ENCODE data around the gene KCNK18. TPM values are rescaled to one million over a fixed set of nuclear protein-coding genes. Genes with fewer than 3 reads are reported as not detected.
A peak's percentile ranks its signal among the peaks of the same experiment; 100 is the strongest.

Gene KCNK18
- polyA plus RNA-seq, 2 of the 4 experiments (the other 2 are of a cell fraction) = not detected

GRCh38 chr10:117241541-117242462, 44.5 kb downstream of the KCNK18 start:
- ChIA-PET POLR2A (no interaction called here), CTCF (interaction anchor here (1.3 to 4.4 kb wide), 2 partner anchors 9 to 25 kb away, joined by 3 to 22 read pairs; no protein-coding TSS in a partner anchor)
- Histone ChIP-seq H3K27ac (peak overlapping the region in 1 of 2 experiments; percentile 40; a peak in 2 of 6 replicates), H3K4me3 (peak overlapping the region; percentile 47), H3K4me2 (peak overlapping the region; percentile 94), H3K9me3 (no peaks in the 10 kb centered on the region), H3K4me1 (0 out of 3 replicates have a peak, but pooled peaks cover 3% of the 10 kb centered on the region)
- 68% methylated on average over 21 of the region's 56 CpGs for WGBS (ENCODE audit: missing lambda C conversion rate)
- no peak for FAIRE-seq
- TF ChIP-seq ZNF302 (CRISPR knock-in tag; IDR thresholded peaks at IDR 0.05) = no peak
- TF ChIP-seq SMC3 (IDR thresholded peaks at IDR 0.05) = no peak
- no peak for TF ChIP-seq ZSCAN20 (CRISPR knock-in tag; IDR thresholded peaks at IDR 0.05)
- no peak for TF ChIP-seq NPAS2 (CRISPR knock-in tag; IDR thresholded peaks at IDR 0.05; ENCODE audit: borderline replicate concordance)
- no peak for TF ChIP-seq NFE2L2 (conservative IDR thresholded peaks at IDR 0.05; ENCODE audit: low read length)
- TF ChIP-seq EHMT2 (IDR thresholded peaks at IDR 0.05; ENCODE audit: low read depth) = no peak
- no peak for TF ChIP-seq TFCP2L1 (CRISPR knock-in tag; IDR thresholded peaks at IDR 0.05)
- DNase-seq (ENCODE audit: low read depth in 1 of 2, low spot score in 1 of 2) = no peak
- ATAC-seq = peak; percentile 45 to 66; a peak in 3 of 6 replicates

GRCh38 chr10:117242463-117242832, 45.2 kb downstream of the KCNK18 start:
- Histone ChIP-seq H3K4me3 (no peak overlapping the region), H3K4me1 (0 out of 3 replicates have a peak, but pooled peaks cover 6% of the 10 kb centered on the region), H3K27ac (no peak overlapping the region), H3K4me2 (no peak overlapping the region), H3K9me3 (no peaks in the 10 kb centered on the region)
- ChIA-PET POLR2A (no interaction called here), CTCF (interaction anchor here (1.3 to 4.4 kb wide), 2 partner anchors 8 to 26 kb away, joined by 3 to 22 read pairs; no protein-coding TSS in a partner anchor)
- ATAC-seq (no peak), DNase-seq (ENCODE audit: low read depth in 1 of 2, low spot score in 1 of 2) (no peak), FAIRE-seq (no peak)
- 89% methylated on average over 8 of the region's 8 CpGs for WGBS (ENCODE audit: missing lambda C conversion rate)
- TF ChIP-seq MAFK (IDR thresholded peaks at IDR 0.05; ENCODE audit: partially characterized antibody) (no peak), RCOR1 (IDR thresholded peaks at IDR 0.05; ENCODE audit: low read depth, low read length) (no peak), ESRRA (IDR thresholded peaks at IDR 0.05; ENCODE audit: borderline replicate concordance, low read length) (no peak), GATA3 (IDR thresholded peaks at IDR 0.05; ENCODE audit: borderline replicate concordance) (no peak), HOXB5 (CRISPR knock-in tag; IDR thresholded peaks at IDR 0.05) (no peak), TFCP2L1 (CRISPR knock-in tag; IDR thresholded peaks at IDR 0.05) (no peak), ZNF302 (CRISPR knock-in tag; IDR thresholded peaks at IDR 0.05) (no peak), REST (IDR thresholded peaks at IDR 0.05) (no peak), ATOH8 (CRISPR knock-in tag; IDR thresholded peaks at IDR 0.05; ENCODE audit: low read depth) (no peak), EHF (CRISPR knock-in tag; IDR thresholded peaks at IDR 0.05) (no peak), KDM5A (IDR thresholded peaks at IDR 0.05) (no peak), CBX2 (IDR thresholded peaks at IDR 0.05; ENCODE audit: borderline replicate concordance, low read depth) (no peak), TP53 (CRISPR knock-in tag; IDR thresholded peaks at IDR 0.05) (no peak), EP300 (IDR thresholded peaks at IDR 0.05) (no peak), RARB (CRISPR knock-in tag; IDR thresholded peaks at IDR 0.05) (no peak), FOXS1 (CRISPR knock-in tag; IDR thresholded peaks at IDR 0.05) (no peak), FOSL2 (IDR thresholded peaks at IDR 0.05) (no peak), FOSL2 (CRISPR knock-in tag; IDR thresholded peaks at IDR 0.05) (no peak), FOSB (CRISPR knock-in tag; IDR thresholded peaks at IDR 0.05) (no peak), ZC3H11A (IDR thresholded peaks at IDR 0.05) (no peak), HOXA7 (CRISPR knock-in tag; IDR thresholded peaks at IDR 0.05) (no peak)

All from A549 (cell line).